Neuronal stem cell (in vitro differentiated cells): ENCODE results near the gene ADAMTS15.
"Not testable (repeated sequence)": the region's sequence is repeated elsewhere in the genome, so short reads cannot be mapped to it uniquely, and the experiment has no call there.

ENCODE experiments used
- DNase-seq: peaks from one replicate; pipeline ENCODE4 v3.0.0-alpha.2; 2013; ENCODE audit warnings: low spot score
- H2AFZ ChIP-seq: one replicate; pipeline ENCODE4 v1.6.1; 2013; ENCODE audit warnings: mild to moderate bottlenecking, low read length, inconsistent platforms
- H2AK5ac ChIP-seq: 2 replicates; pipeline ENCODE4 v1.6.1; 2013; ENCODE audit warnings: low read depth, mild to moderate bottlenecking, inconsistent platforms, low read length, moderate library complexity, mixed read lengths
- H2BK120ac ChIP-seq: 2 replicates; pipeline ENCODE4 v1.6.1; 2013; ENCODE audit warnings: low read depth, mild to moderate bottlenecking, inconsistent platforms, low read length, moderate library complexity, mixed read lengths
- H2BK12ac ChIP-seq: one replicate; pipeline ENCODE4 v1.6.1; 2013; ENCODE audit warnings: low read length, inconsistent platforms
- H2BK15ac ChIP-seq: 2 replicates; pipeline ENCODE4 v1.6.1; 2013; ENCODE audit warnings: mild to moderate bottlenecking, low read length, inconsistent platforms, mixed read lengths
- H2BK5ac ChIP-seq: one replicate; pipeline ENCODE4 v1.6.1; 2013; ENCODE audit warnings: inconsistent platforms, mild to moderate bottlenecking, low read length, moderate library complexity
- H3K14ac ChIP-seq: one replicate; pipeline ENCODE4 v1.6.1; 2013; ENCODE audit warnings: low read length, inconsistent platforms
- H3K18ac ChIP-seq: 2 replicates; pipeline ENCODE4 v1.6.1; 2013; ENCODE audit warnings: low read length, inconsistent platforms
- H3K23ac ChIP-seq: 2 replicates; pipeline ENCODE4 v1.6.1; 2013; ENCODE audit warnings: low read depth, mild to moderate bottlenecking, mixed read lengths, low read length, inconsistent platforms; ENCODE audit not compliant: poor library complexity
- H3K27ac ChIP-seq: replicated peaks from 3 replicates; pipeline ENCODE4 v1.5.1; 2013; ENCODE audit warnings: low read length, inconsistent platforms
- H3K27me3 ChIP-seq, 3 experiments: 2 replicates each; pipeline ENCODE4 v1.6.1; 2013; ENCODE audit warnings: low read length in 3 of 3, mild to moderate bottlenecking in 2 of 3, inconsistent platforms in 1 of 3, low read depth in 1 of 3, mixed read lengths in 1 of 3, moderate library complexity in 1 of 3; ENCODE audit not compliant: control insufficient read depth in 3 of 3, insufficient read depth in 3 of 3
- H3K36me3 ChIP-seq, 2 donors: replicated peaks in 1 of 2; 2 replicates each; pipeline ENCODE4 v1.6.1; 2013; ENCODE audit warnings: low read length in 2 of 2; ENCODE audit not compliant: control insufficient read depth in 2 of 2, insufficient read depth in 2 of 2
- H3K4ac ChIP-seq: 2 replicates; pipeline ENCODE4 v1.6.1; 2013; ENCODE audit warnings: inconsistent platforms, mild to moderate bottlenecking, low read length, moderate library complexity
- H3K4me1 ChIP-seq, 2 donors: 1 replicate in 1 of 2; 2 replicates in 1 of 2; pipeline ENCODE4 v1.6.1; 2013; ENCODE audit warnings: low read length in 2 of 2, low read depth in 1 of 2; ENCODE audit not compliant: control insufficient read depth in 2 of 2, insufficient read depth in 1 of 2
- H3K4me2 ChIP-seq: one replicate; pipeline ENCODE4 v1.6.1; 2013; ENCODE audit warnings: mild to moderate bottlenecking, low read length, inconsistent platforms; ENCODE audit not compliant: insufficient read depth, poor library complexity, severe bottlenecking
- H3K4me3 ChIP-seq, 2 donors: 2 replicates each; pipeline ENCODE4 v1.5.1; 2013; ENCODE audit warnings: low read length in 2 of 2, mild to moderate bottlenecking in 2 of 2, inconsistent platforms in 1 of 2, moderate library complexity in 1 of 2
- H3K79me1 ChIP-seq: one replicate; pipeline ENCODE4 v1.6.1; 2013; ENCODE audit warnings: low read depth, mild to moderate bottlenecking, inconsistent platforms, low read length, moderate library complexity
- H3K9ac ChIP-seq: one replicate; pipeline ENCODE4 v1.6.1; 2013; ENCODE audit warnings: mild to moderate bottlenecking, low read depth, low read length, inconsistent platforms; ENCODE audit not compliant: poor library complexity
- H3K9me3 ChIP-seq, 2 donors: replicated peaks in 1 of 2; 2 replicates each; pipeline versions ENCODE3 to v1.6.1; 2013; ENCODE audit warnings: low read length in 2 of 2, mild to moderate bottlenecking in 2 of 2, inconsistent platforms in 1 of 2, low read depth in 1 of 2, mixed read lengths in 1 of 2, moderate library complexity in 1 of 2; ENCODE audit not compliant: control insufficient read depth in 2 of 2, insufficient read depth in 1 of 2
- H4K8ac ChIP-seq: one replicate; pipeline ENCODE4 v1.6.1; 2013; ENCODE audit warnings: low read depth, mild to moderate bottlenecking, inconsistent platforms, low read length, moderate library complexity
- H4K91ac ChIP-seq: one replicate; pipeline ENCODE4 v1.6.1; 2013; ENCODE audit warnings: low read length, low read depth, mild to moderate bottlenecking, inconsistent platforms; ENCODE audit not compliant: poor library complexity
- WGBS, 2 donors: extraction: QIAGEN DNeasy Blood & Tissue Kit; methylation state at CpG; one replicate each; pipeline ENCODE4 v1.1.7; 2013; ENCODE audit warnings: missing lambda C conversion rate in 2 of 2, mixed read lengths in 1 of 2; ENCODE audit not compliant: insufficient read length in 2 of 2, insufficient replicate concordance in 1 of 2; ENCODE audit errors: extremely low coverage in 2 of 2; 5-methylcytosine and 5-hydroxymethylcytosine counted together

Gene ADAMTS15

DNA sequence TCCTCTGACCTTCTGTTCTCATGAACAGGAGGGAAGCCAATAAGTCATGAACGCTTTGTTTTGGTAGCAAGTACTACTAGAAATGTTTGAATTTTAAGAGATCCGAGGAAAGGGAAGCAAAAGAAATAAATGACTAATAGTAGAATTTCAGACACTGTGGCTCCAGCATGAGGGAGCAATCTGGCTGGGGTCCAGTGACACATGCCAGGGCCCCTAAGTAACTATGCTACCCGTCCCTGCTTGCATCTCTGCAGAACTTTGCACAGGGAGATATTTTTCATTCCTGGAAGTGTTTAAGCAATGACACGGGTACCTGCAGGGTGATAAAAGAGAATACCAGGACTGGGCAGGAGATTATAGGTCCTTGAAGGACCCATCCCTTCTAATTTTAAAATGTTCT is 12.8 kb upstream of the ADAMTS15 start:
- no peak overlapping the region for H3K27ac ChIP-seq
- no peak overlapping the region for H3K4me2 ChIP-seq
- H2BK120ac ChIP-seq = no peak overlapping the region
- H3K9ac ChIP-seq = no peak overlapping the region
- H4K91ac ChIP-seq = no peak overlapping the region
- no peak for DNase-seq
- H3K9me3 ChIP-seq = no peaks in the 10 kb centered on the region
- WGBS, 2 donors = no CpG with 5 or more reads among the region's 4 CpGs
- no peak overlapping the region for H3K23ac ChIP-seq
- H3K14ac ChIP-seq = no peak overlapping the region
- H3K79me1 ChIP-seq = no peaks in the 10 kb centered on the region
- H3K27me3 ChIP-seq = peaks cover 0 to 12% (median 0%) of the 10 kb centered on the region in 3 experiments
- H4K8ac ChIP-seq = no peak overlapping the region
- H3K36me3 ChIP-seq = no peaks in the 10 kb centered on the region
- H2BK12ac ChIP-seq = no peak overlapping the region
- H2BK15ac ChIP-seq = no peak overlapping the region
- H2AK5ac ChIP-seq = no peak overlapping the region
- H3K4me1 ChIP-seq = peaks cover 0 to 4% of the 10 kb centered on the region in 2 donors
- no peak overlapping the region for H3K4me3 ChIP-seq
- H3K18ac ChIP-seq = no peak overlapping the region
- no peak overlapping the region for H2BK5ac ChIP-seq
- no peak overlapping the region for H2AFZ ChIP-seq
- H3K4ac ChIP-seq = no peak overlapping the region

DNA sequence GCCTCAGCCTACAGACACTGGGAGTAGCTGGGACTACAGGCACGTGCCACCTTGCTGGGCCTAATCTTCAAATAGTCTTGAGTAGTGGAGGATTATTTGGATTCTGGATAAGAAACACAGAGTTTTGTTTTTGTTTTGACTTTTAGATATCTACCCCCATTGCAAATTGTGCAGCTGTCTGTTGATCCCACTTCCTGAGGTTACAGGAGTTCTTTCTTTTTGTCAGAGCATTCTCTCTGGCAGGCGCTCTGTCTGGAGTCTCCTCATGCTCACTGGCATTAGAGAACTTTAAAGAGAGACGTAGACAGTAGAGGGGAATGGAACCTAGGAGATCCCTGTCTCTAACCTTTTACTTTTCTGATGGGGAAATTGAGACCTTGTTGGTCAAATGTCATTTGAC is 12.3 kb upstream of the ADAMTS15 start:
- H3K4me2 ChIP-seq = no peak overlapping the region
- H3K23ac ChIP-seq = no peak overlapping the region
- H4K8ac ChIP-seq = no peak overlapping the region
- no peak overlapping the region for H3K27ac ChIP-seq
- DNase-seq = no peak
- no peak overlapping the region for H2BK5ac ChIP-seq
- no peak overlapping the region for H2AFZ ChIP-seq
- H3K18ac ChIP-seq = no peak overlapping the region
- no peak overlapping the region for H2BK120ac ChIP-seq
- no peak overlapping the region for H4K91ac ChIP-seq
- H3K14ac ChIP-seq = no peak overlapping the region
- no peak overlapping the region for H3K4ac ChIP-seq
- no peak overlapping the region for H2BK12ac ChIP-seq
- H3K4me1 ChIP-seq = peaks cover 0 to 4% of the 10 kb centered on the region in 2 donors
- no peaks in the 10 kb centered on the region for H3K9me3 ChIP-seq
- H3K9ac ChIP-seq = no peak overlapping the region
- WGBS, 2 donors = no CpG with 5 or more reads among the region's 3 CpGs
- no peak overlapping the region for H2AK5ac ChIP-seq
- no peaks in the 10 kb centered on the region for H3K79me1 ChIP-seq
- H3K4me3 ChIP-seq = no peak overlapping the region
- peaks cover 0 to 8% (median 0%) of the 10 kb centered on the region in 3 experiments for H3K27me3 ChIP-seq
- H2BK15ac ChIP-seq = no peak overlapping the region
- H3K36me3 ChIP-seq = no peaks in the 10 kb centered on the region

DNA sequence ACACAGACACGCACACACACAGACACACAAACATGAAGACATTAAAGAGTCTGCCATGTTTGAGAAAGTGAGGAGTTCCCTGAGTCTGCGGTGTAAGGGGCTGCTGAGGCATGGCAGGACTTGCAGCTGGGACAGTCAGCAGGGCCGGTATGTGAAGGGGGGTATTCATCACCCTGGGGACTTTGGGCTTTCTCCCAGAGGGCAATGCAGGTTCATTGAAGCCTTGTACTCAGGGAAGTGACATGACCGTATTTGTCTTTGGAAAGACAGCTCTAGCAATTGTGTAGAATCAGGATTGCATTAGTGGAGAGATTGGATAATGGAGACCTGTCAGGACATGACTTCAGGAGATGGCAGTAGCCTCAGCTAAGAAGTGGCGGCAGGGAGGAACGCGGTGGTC is 10.6 kb upstream of the ADAMTS15 start:
- Histone ChIP-seq H2BK12ac (peak overlapping the region; percentile 5), H3K9me3 (peaks cover 0 to 3% of the 10 kb centered on the region in 2 donors), H2BK120ac (no peak overlapping the region), H4K8ac (no peak overlapping the region), H4K91ac (no peak overlapping the region), H3K4ac (no peak overlapping the region), H3K9ac (no peak overlapping the region), H3K18ac (no peak overlapping the region), H3K27me3 (peaks cover 0 to 3% (median 0%) of the 10 kb centered on the region in 3 experiments), H3K27ac (no peak overlapping the region), H3K4me3 (no peak overlapping the region), H2AK5ac (no peak overlapping the region), H3K4me1 (peaks cover 0 to 4% of the 10 kb centered on the region in 2 donors), H3K4me2 (no peak overlapping the region), H2BK15ac (no peak overlapping the region), H2AFZ (no peak overlapping the region), H2BK5ac (no peak overlapping the region), H3K79me1 (no peaks in the 10 kb centered on the region), H3K36me3 (no peaks in the 10 kb centered on the region), H3K14ac (peak overlapping the region; percentile 25), H3K23ac (no peak overlapping the region)
- no CpG with 5 or more reads among the region's 7 CpGs for WGBS, 2 donors
- DNase-seq = no peak

DNA sequence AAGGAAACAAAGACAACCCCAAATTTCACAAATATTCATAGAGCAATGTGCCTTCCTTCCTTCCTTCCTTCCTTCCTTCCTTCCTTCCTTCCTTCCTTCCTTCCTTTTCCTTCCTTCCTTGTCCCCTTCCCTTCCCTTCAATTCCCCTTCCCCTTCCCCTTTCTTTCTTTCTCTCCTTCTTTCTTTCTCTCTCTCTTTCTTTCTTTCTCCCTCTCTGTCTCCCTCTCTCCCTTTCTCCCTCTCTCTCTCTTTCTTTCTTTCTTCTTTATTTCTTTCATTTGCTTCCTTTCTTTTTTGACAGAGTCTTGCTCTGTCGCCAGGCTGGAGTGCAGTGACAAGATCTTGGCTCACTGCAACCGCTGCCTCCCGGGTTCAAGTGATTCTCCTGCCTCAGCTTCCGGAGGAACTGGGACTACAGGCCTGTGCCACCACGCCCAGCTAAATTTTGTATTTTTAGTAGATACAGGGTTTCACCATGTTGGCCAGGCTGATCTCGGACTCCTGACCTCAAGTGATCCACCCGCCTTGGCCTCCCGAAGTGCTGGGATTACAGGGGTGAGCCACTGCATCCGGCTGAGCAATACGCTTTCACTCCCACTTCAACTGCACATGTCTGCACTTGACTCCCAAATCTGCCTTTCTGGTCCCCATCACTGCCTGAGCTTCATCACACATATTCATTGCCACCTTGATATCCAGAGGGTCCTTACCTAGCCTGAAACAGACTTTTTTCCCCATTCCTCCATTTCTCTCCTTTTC is 9.9 kb upstream of the ADAMTS15 start:
- H3K27ac ChIP-seq, H3K14ac ChIP-seq, H3K23ac ChIP-seq, H2BK15ac ChIP-seq, H3K18ac ChIP-seq, H4K8ac ChIP-seq, H2BK120ac ChIP-seq, H3K79me1 ChIP-seq, H2BK12ac ChIP-seq, H3K27me3 ChIP-seq, H3K36me3 ChIP-seq, H3K9me3 ChIP-seq, H3K4me3 ChIP-seq, H2BK5ac ChIP-seq, H3K4ac ChIP-seq, H2AFZ ChIP-seq, DNase-seq, H2AK5ac ChIP-seq, H3K4me1 ChIP-seq, H3K9ac ChIP-seq, H4K91ac ChIP-seq, H3K4me2 ChIP-seq: not testable (repeated sequence)
- no CpG with 5 or more reads among the region's 10 CpGs for WGBS, 2 donors
